Prostate gland (tissue), 2 donors: ENCODE results near the gene DUOX2. TPM values are rescaled to one million over a fixed set of nuclear protein-coding genes. Genes with fewer than 3 reads are reported as not detected.

Experiments used
- DNase-seq: peaks from one replicate; pipeline ENCODE4 v3.0.0-alpha.2; 2019; ENCODE audit warnings: low spot score
- H3K27ac ChIP-seq, 2 donors: fragments of 200-600 bp; sonication (generic); 2 replicates each; pipeline ENCODE4 v1.5.1; 2017 to 2019
- H3K27me3 ChIP-seq: fragments of 200-600 bp; sonication (generic); replicated peaks from 2 replicates; pipeline ENCODE4 v1.5.1; 2019; ENCODE audit not compliant: insufficient read depth
- H3K36me3 ChIP-seq, 2 donors: fragments of 200-600 bp; sonication (generic); 1 replicate in 1 of 2; 2 replicates in 1 of 2; pipeline versions ENCODE4 v1.5.1 to v1.8.1; 2017 to 2019
- H3K4me1 ChIP-seq: fragments of 200-600 bp; sonication (generic); replicated peaks from 2 replicates; pipeline ENCODE4 v1.5.1; 2019
- H3K4me3 ChIP-seq, 2 donors: fragments of 200-600 bp; sonication (generic); 2 replicates each; pipeline ENCODE4 v1.5.1; 2017 to 2019
- H3K9me3 ChIP-seq: fragments of 200-600 bp; sonication (generic); 2 replicates; pipeline ENCODE4 v1.5.1; 2017
- CTCF ChIP-seq, 4 experiments: fragments of 200-600 bp in 2 of 4; fragments of 450-650 bp in 2 of 4; sonication (generic) in 2 of 4; IDR thresholded peaks; 1 replicate in 3 of 4; 2 replicates in 1 of 4; pipeline ENCODE4 v1.5.1; 2016 to 2019; ENCODE audit warnings: antibody characterized with exemption in 4 of 4, mild to moderate bottlenecking in 2 of 4, moderate library complexity in 2 of 4
- POLR2A ChIP-seq: fragments of 450-650 bp; IDR thresholded peaks from one replicate; pipeline ENCODE4 v1.6.1; 2016; ENCODE audit warnings: antibody characterized with exemption, mild to moderate bottlenecking
- POLR2AphosphoS5 ChIP-seq: sonication (generic); formaldehyde crosslinking; IDR thresholded peaks from one replicate; pipeline ENCODE4 v1.6.1; 2017; ENCODE audit warnings: antibody characterized with exemption
- WGBS: methylation state at CpG from one replicate; pipeline ENCODE4 v1.1.5; 2018; 5-methylcytosine and 5-hydroxymethylcytosine counted together
- intact Hi-C: fragments of 100-400 bp; cut with DNase I; formaldehyde crosslinking; loops from one replicate; pipeline ENCODE4 v1.14.2; 2022
- total RNA-seq, 2 donors: library from RNA; depleted of rRNA; stranded (reverse); fragments of >200 nt; gene quantifications; one replicate each; pipeline ENCODE4 v1.1.0, GENCODE V29; 2016

Gene DUOX2
- total RNA-seq, 2 donors from 2014 or later: 2.3 to 2.5 TPM

- H3K9me3 ChIP-seq: no peaks in the 10 kb centered on the region
- peaks cover 2% of the 10 kb centered on the region for H3K4me1 ChIP-seq
- intact Hi-C loops: no loop called here
- 12% methylated on average over 65 of the region's 65 CpGs for WGBS
- no peak overlapping the region for H3K27ac ChIP-seq
- DNase-seq: no peak
- H3K36me3 ChIP-seq: no peaks in the 10 kb centered on the region
- no peak overlapping the region for H3K4me3 ChIP-seq
- peaks cover 36% of the 10 kb centered on the region for H3K27me3 ChIP-seq
- no peak for TF ChIP-seq CTCF (IDR thresholded peaks at IDR 0.05)
These were observed 2.7 kb upstream of the DUOX2 start for GRCh38 chr15:45116482-45117307.

GRCh38 chr15:45116006-45116481 lies 2.1 kb upstream of the DUOX2 start:
- Histone ChIP-seq H3K4me3 (no peak overlapping the region), H3K9me3 (no peaks in the 10 kb centered on the region), H3K4me1 (peaks cover 2% of the 10 kb centered on the region), H3K27ac (no peak overlapping the region), H3K36me3 (no peaks in the 10 kb centered on the region), H3K27me3 (peaks cover 40% of the 10 kb centered on the region)
- no peak for DNase-seq
- WGBS: 52% methylated on average over 19 of the region's 19 CpGs
- TF ChIP-seq POLR2A: no peak
- TF ChIP-seq POLR2AphosphoS5: no peak
- TF ChIP-seq CTCF (IDR thresholded peaks at IDR 0.05): no peak
- intact Hi-C loops: no loop called here

GRCh38 chr15:45115312-45115820 lies 1.4 kb upstream of the DUOX2 start:
- TF ChIP-seq POLR2AphosphoS5 (no peak), CTCF (IDR thresholded peaks at IDR 0.05) (no peak), POLR2A (no peak)
- Histone ChIP-seq H3K4me1 (peaks cover 2% of the 10 kb centered on the region), H3K27me3 (peaks cover 41% of the 10 kb centered on the region), H3K9me3 (no peaks in the 10 kb centered on the region), H3K4me3 (no peak overlapping the region), H3K36me3 (no peaks in the 10 kb centered on the region), H3K27ac (no peak overlapping the region)
- no peak for DNase-seq
- intact Hi-C loops: no loop called here
- 71% methylated on average over 7 of the region's 7 CpGs for WGBS

- H3K27me3 ChIP-seq: peaks cover 46% of the 10 kb centered on the region
- no peaks in the 10 kb centered on the region for H3K9me3 ChIP-seq
- H3K4me1 ChIP-seq: peaks cover 2% of the 10 kb centered on the region
- no peak overlapping the region for H3K4me3 ChIP-seq
- no peak for DNase-seq
- intact Hi-C loops: no loop called here
- 7% methylated on average over 2 of the region's 2 CpGs for WGBS
- TF ChIP-seq POLR2A: no peak
- no peak for TF ChIP-seq POLR2AphosphoS5
- TF ChIP-seq CTCF (IDR thresholded peaks at IDR 0.05): no peak
- no peak overlapping the region for H3K27ac ChIP-seq
- H3K36me3 ChIP-seq: no peaks in the 10 kb centered on the region
These were observed 746 bp upstream of the DUOX2 start for GRCh38 chr15:45114751-45115085.
